Chondrocyte (in vitro differentiated cells): Measurements from ENCODE around the gene MARCKS. TPM values are rescaled to one million over a fixed set of nuclear protein-coding genes. Genes with fewer than 3 reads are reported as not detected.

Experiments used
- DNase-seq: peaks from one replicate; pipeline ENCODE4 v3.0.0; 2021; ENCODE audit warnings: mixed read lengths, low spot score
- H3K27ac Mint-ChIP-seq: one replicate; pipeline ENCODE4 v1.8.0; 2021; ENCODE audit warnings: mild to moderate bottlenecking, moderate library complexity, mixed read lengths; ENCODE audit not compliant: unreplicated experiment
- H3K27me3 Mint-ChIP-seq: 2 replicates; pipeline ENCODE4 v1.8.0; 2021; ENCODE audit warnings: low read depth, mixed read lengths
- H3K36me3 Mint-ChIP-seq: 2 replicates; pipeline ENCODE4 v1.8.0; 2021; ENCODE audit warnings: low read depth, mixed read lengths
- H3K4me1 Mint-ChIP-seq: 2 replicates; pipeline ENCODE4 v1.8.0; 2021; ENCODE audit warnings: low read depth, mild to moderate bottlenecking, mixed read lengths
- H3K4me3 Mint-ChIP-seq: one replicate; pipeline ENCODE4 v1.8.0; 2021; ENCODE audit warnings: mild to moderate bottlenecking, moderate library complexity, mixed read lengths; ENCODE audit not compliant: unreplicated experiment
- H3K9me3 Mint-ChIP-seq: 2 replicates; pipeline ENCODE4 v1.8.0; 2021; ENCODE audit warnings: low read depth, mixed read lengths
- total RNA-seq: library from RNA; stranded (reverse); gene quantifications from 3 replicates; pipeline ENCODE4 v1.2.1, GENCODE V29; 2021
- TF ChIP-seq, protein P1 (sequence below): fragments of 200-600 bp; sonication (generic); IDR thresholded peaks from 2 replicates; pipeline ENCODE4 v1.5.0; 2021; ENCODE audit warnings: antibody characterized with exemption, mild to moderate bottlenecking, moderate library complexity

The MARCKS gene
- total RNA-seq, 1 donor from 2014 or later = 257 TPM

DNA sequence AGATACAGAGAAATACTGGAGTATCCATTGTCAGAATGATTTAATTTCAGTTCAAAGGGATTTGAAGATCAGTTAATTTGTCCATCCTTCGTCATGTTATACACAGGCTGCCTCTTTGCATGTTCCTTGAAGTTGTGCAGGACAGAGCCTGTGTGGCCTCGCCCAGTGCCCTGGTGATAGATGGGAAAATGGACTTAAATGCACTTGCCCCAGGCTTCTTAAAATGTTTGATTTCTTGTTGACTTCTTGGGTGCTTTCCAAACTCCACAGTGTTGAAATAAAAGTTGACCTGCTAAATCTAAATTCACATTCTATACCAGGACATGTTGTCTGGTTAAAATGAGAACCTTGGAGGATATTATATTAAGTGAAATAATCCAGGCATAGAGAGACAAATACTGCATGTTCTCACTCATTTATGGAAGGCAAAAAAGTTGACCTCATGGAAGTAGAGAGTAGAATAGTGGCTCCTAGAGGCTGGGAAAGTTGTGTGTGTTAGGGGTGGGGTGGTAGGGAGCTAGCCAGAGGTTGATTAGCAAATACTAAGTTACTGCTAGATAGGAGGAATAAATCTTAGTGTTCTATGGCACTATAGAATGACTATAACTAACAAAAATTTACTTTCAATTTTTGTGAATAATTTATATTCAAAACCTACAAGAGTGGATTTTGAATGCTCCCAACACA, 25.3 kb downstream of the MARCKS start:
- no peak for DNase-seq
- no peaks in the 10 kb centered on the region for H3K9me3 Mint-ChIP-seq
- H3K4me1 Mint-ChIP-seq = peaks cover 25% of the 10 kb centered on the region
- no peaks in the 10 kb centered on the region for H3K27me3 Mint-ChIP-seq
- no peak overlapping the region for H3K27ac Mint-ChIP-seq
- H3K36me3 Mint-ChIP-seq = peaks cover 1% of the 10 kb centered on the region
- H3K4me3 Mint-ChIP-seq = no peak overlapping the region
- TF ChIP-seq, protein P1, sequence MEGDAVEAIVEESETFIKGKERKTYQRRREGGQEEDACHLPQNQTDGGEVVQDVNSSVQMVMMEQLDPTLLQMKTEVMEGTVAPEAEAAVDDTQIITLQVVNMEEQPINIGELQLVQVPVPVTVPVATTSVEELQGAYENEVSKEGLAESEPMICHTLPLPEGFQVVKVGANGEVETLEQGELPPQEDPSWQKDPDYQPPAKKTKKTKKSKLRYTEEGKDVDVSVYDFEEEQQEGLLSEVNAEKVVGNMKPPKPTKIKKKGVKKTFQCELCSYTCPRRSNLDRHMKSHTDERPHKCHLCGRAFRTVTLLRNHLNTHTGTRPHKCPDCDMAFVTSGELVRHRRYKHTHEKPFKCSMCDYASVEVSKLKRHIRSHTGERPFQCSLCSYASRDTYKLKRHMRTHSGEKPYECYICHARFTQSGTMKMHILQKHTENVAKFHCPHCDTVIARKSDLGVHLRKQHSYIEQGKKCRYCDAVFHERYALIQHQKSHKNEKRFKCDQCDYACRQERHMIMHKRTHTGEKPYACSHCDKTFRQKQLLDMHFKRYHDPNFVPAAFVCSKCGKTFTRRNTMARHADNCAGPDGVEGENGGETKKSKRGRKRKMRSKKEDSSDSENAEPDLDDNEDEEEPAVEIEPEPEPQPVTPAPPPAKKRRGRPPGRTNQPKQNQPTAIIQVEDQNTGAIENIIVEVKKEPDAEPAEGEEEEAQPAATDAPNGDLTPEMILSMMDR = no peak

DNA sequence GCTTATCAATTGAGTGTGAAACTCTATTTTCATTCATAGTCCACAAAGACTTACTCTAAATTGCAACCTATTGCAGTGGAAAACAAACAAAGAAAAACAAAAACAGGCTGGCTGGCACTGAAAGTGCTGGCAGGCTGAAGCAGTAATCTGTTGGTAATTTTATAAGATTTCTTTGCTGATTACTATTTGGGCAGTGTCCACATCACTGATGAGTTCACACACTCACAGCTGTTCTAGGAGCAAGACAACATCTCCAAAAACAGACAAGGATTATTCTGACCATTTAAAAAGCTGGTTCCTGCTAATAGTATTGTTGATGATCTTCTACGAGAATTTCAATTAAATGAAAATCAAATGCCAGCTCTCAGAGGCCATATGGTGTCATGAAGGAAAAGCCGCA, 26.9 kb downstream of the MARCKS start:
- H3K4me3 Mint-ChIP-seq = no peak overlapping the region
- H3K27ac Mint-ChIP-seq = no peak overlapping the region
- no peaks in the 10 kb centered on the region for H3K27me3 Mint-ChIP-seq
- peaks cover 1% of the 10 kb centered on the region for H3K36me3 Mint-ChIP-seq
- peaks cover 18% of the 10 kb centered on the region for H3K4me1 Mint-ChIP-seq
- TF ChIP-seq, protein P1 = no peak
- DNase-seq = no peak
- H3K9me3 Mint-ChIP-seq = no peaks in the 10 kb centered on the region

DNA sequence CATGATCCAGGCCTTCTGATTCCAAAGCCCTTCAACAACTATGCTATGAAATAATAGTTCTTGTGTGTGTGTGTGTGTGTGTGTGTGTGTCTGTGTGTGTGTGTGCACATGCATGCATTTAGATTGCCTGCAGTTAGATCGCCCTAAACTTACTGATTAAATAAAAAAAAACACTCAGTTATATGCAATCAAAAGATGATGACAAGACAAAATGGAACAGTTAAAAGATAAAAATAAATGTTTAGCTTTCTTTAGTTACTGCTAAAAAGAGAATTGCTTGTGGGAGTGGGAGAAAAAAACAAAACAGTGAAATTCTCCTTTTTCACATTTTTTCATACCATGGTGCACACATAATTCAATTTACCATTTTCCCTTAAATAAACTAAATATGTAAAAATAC, 29.4 kb downstream of the MARCKS start:
- H3K27me3 Mint-ChIP-seq = no peaks in the 10 kb centered on the region
- H3K4me1 Mint-ChIP-seq = peaks cover 11% of the 10 kb centered on the region
- peaks cover 1% of the 10 kb centered on the region for H3K36me3 Mint-ChIP-seq
- H3K27ac Mint-ChIP-seq = no peak overlapping the region
- DNase-seq = no peak
- H3K9me3 Mint-ChIP-seq = peaks cover 3% of the 10 kb centered on the region
- H3K4me3 Mint-ChIP-seq = no peak overlapping the region
- TF ChIP-seq, protein P1 = no peak

DNA sequence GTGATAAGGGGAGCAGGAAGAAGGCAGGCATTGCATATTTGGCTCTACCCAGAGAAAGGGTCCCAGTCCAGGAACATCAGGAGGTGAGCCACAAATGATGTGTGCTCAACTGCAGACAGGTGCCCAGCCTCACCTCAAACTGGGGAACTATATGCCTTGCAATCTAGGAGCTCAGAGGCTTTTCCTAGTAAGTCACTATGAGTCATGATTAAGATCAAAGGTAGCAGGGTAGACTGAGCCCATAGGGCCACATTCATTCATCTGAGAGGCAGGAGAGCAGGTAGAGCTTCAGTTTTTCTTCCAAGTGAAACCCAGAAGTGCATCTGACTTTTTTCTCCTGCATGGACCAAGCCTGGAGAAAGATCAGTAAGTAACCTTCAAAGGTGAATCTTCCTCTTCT, 31.3 kb downstream of the MARCKS start:
- Mint-ChIP-seq H3K4me3 (no peak overlapping the region), H3K27ac (no peak overlapping the region), H3K4me1 (peaks cover 7% of the 10 kb centered on the region), H3K27me3 (no peaks in the 10 kb centered on the region), H3K9me3 (peaks cover 14% of the 10 kb centered on the region), H3K36me3 (peaks cover 3% of the 10 kb centered on the region)
- DNase-seq = no peak
- TF ChIP-seq, protein P1 = no peak

DNA sequence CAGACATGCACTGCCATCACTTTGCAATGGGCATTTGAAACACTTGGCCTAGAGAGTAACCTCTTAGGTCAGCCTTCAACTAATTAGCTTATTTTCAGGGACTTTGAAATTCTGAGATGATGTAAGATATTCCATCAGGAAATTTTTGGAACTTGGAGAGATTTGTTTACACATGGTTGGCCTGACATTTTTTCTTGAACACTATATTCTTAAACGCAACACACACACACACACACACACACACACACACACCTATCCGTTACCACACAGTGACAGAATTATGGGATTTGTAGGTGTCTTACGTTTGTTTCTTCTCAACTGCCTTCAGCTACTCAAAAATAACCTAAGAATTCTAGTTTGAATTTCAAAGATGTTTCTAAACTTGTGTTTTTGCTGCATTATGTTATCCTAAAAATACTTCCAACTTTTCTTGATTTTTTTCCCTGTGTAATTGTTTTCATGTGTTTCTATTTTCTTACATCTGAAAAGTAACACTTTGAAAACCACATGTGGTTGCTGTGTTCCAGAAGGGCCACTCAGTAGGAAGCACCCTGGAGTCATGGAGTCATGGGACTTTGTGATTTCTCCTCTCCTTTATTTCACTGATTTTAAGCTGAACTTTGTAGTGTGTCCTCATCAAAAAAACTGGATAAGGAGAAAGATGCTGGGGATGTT, 31.9 kb downstream of the MARCKS start:
- peaks cover 13% of the 10 kb centered on the region for H3K4me1 Mint-ChIP-seq
- no peaks in the 10 kb centered on the region for H3K27me3 Mint-ChIP-seq
- no peak overlapping the region for H3K27ac Mint-ChIP-seq
- TF ChIP-seq, protein P1 = no peak
- H3K9me3 Mint-ChIP-seq = peaks cover 14% of the 10 kb centered on the region
- no peak overlapping the region for H3K4me3 Mint-ChIP-seq
- DNase-seq = no peak
- H3K36me3 Mint-ChIP-seq = peaks cover 3% of the 10 kb centered on the region
